HG03571 (cell line): ENCODE data around the gene STK38.

Experiments used
- ATAC-seq: cut with Tn5 transposase; IDR thresholded peaks from one replicate; pipeline ENCODE4 v1.9.1; 2021; ENCODE audit not compliant: unreplicated experiment

The STK38 gene

GRCh38 chr6:36566418-36566905 lies 19.2 kb upstream of the STK38 start:
- no peak for ATAC-seq

- no peak for ATAC-seq
These were observed 16.6 kb upstream of the STK38 start for GRCh38 chr6:36563928-36564284.

GRCh38 chr6:36563237-36563927 lies 16.1 kb upstream of the STK38 start:
- ATAC-seq = no peak

- ATAC-seq = no peak
These were observed 13.5 kb upstream of the STK38 start for GRCh38 chr6:36560822-36561221.

GRCh38 chr6:36559011-36559793 lies 11.9 kb upstream of the STK38 start:
- ATAC-seq = no peak

GRCh38 chr6:36556281-36556680 lies 9.0 kb upstream of the STK38 start:
- no peak for ATAC-seq

GRCh38 chr6:36555750-36556252 lies 8.5 kb upstream of the STK38 start:
- ATAC-seq = no peak

- no peak for ATAC-seq
These were observed 3.3 kb upstream of the STK38 start for GRCh38 chr6:36550473-36551000.

- no peak for ATAC-seq
These were observed 1.1 kb upstream of the STK38 start for GRCh38 chr6:36548401-36548743.

GRCh38 chr6:36547646-36548400 lies 544 bp upstream of the STK38 start:
- no peak for ATAC-seq

GRCh38 chr6:36546308-36546919 lies 865 bp downstream of the STK38 start:
- ATAC-seq = no peak

GRCh38 chr6:36545767-36546307 lies 1.4 kb downstream of the STK38 start:
- ATAC-seq = no peak

GRCh38 chr6:36544228-36544627 lies 3.1 kb downstream of the STK38 start:
- ATAC-seq = no peak

- ATAC-seq = no peak
These were observed 5.2 kb downstream of the STK38 start for GRCh38 chr6:36542041-36542440.

- no peak for ATAC-seq
These were observed 7.3 kb downstream of the STK38 start for GRCh38 chr6:36539814-36540568.

GRCh38 chr6:36536873-36537547 lies 10.3 kb downstream of the STK38 start:
- no peak for ATAC-seq

GRCh38 chr6:36533321-36533720 lies 14.0 kb downstream of the STK38 start:
- ATAC-seq = no peak

GRCh38 chr6:36526066-36526465 lies 21.2 kb downstream of the STK38 start:
- no peak for ATAC-seq

GRCh38 chr6:36525346-36525745 lies 21.9 kb downstream of the STK38 start:
- no peak for ATAC-seq
